H9 (cell line): ENCODE data around the gene PTK7. TPM values are rescaled to one million over a fixed set of nuclear protein-coding genes. Genes with fewer than 3 reads are reported as not detected.

Source experiments
- DNase-seq: peaks from one replicate; pipeline ENCODE4 v3.0.0-alpha.2; 2017
- H2AFZ ChIP-seq: one replicate; pipeline ENCODE4 v1.6.1; 2013; ENCODE audit warnings: mild to moderate bottlenecking, low read length, control low read depth, moderate library complexity
- H2AK5ac ChIP-seq: 2 replicates; pipeline ENCODE4 v1.6.1; 2013; ENCODE audit warnings: low read length, control low read depth, mixed read lengths; ENCODE audit not compliant: insufficient read length
- H2BK120ac ChIP-seq: one replicate; pipeline ENCODE4 v1.6.1; 2013; ENCODE audit warnings: low read depth, mild to moderate bottlenecking, low read length, control low read depth, inconsistent platforms; ENCODE audit not compliant: poor library complexity, severe bottlenecking
- H2BK12ac ChIP-seq: 2 replicates; pipeline ENCODE4 v1.6.1; 2013; ENCODE audit warnings: low read length, control low read depth, mixed read lengths, low read depth; ENCODE audit not compliant: insufficient read length
- H2BK15ac ChIP-seq: 2 replicates; pipeline ENCODE4 v1.6.1; 2013; ENCODE audit warnings: low read depth, low read length, control low read depth
- H2BK20ac ChIP-seq: one replicate; pipeline ENCODE4 v1.6.1; 2013; ENCODE audit warnings: low read depth, mild to moderate bottlenecking, low read length, control low read depth, inconsistent platforms; ENCODE audit not compliant: poor library complexity, severe bottlenecking
- H2BK5ac ChIP-seq: 2 replicates; pipeline ENCODE4 v1.6.1; 2013; ENCODE audit warnings: low read length, control low read depth, mixed read lengths; ENCODE audit not compliant: insufficient read length
- H3K14ac ChIP-seq: 2 replicates; pipeline ENCODE4 v1.6.1; 2013; ENCODE audit warnings: low read length, control low read depth; ENCODE audit not compliant: insufficient read depth
- H3K18ac ChIP-seq: 2 replicates; pipeline ENCODE4 v1.6.1; 2013; ENCODE audit warnings: low read depth, mild to moderate bottlenecking, mixed read lengths, low read length, control low read depth; ENCODE audit not compliant: insufficient read length
- H3K23ac ChIP-seq: 2 replicates; pipeline ENCODE4 v1.6.1; 2013; ENCODE audit warnings: low read length, control low read depth, mixed read lengths, low read depth; ENCODE audit not compliant: insufficient read length
- H3K23me2 ChIP-seq: 2 replicates; pipeline ENCODE4 v1.6.1; 2013; ENCODE audit warnings: low read depth, mild to moderate bottlenecking, mixed read lengths, low read length, control low read depth; ENCODE audit not compliant: insufficient read length, poor library complexity, severe bottlenecking
- H3K27ac ChIP-seq: 2 replicates; pipeline ENCODE4 v1.5.1; 2013; ENCODE audit warnings: low read length, control low read depth, mixed read lengths, low read depth; ENCODE audit not compliant: insufficient read length
- H3K27me3 ChIP-seq: 2 replicates; pipeline ENCODE4 v1.6.1; 2013; ENCODE audit warnings: low read length, control low read depth, inconsistent platforms; ENCODE audit not compliant: insufficient read depth
- H3K4ac ChIP-seq: 2 replicates; pipeline ENCODE4 v1.6.1; 2013; ENCODE audit warnings: low read depth, mild to moderate bottlenecking, control low read depth, inconsistent platforms, low read length, moderate library complexity
- H3K4me1 ChIP-seq: 2 replicates; pipeline ENCODE4 v1.6.1; 2013; ENCODE audit warnings: low read length, control low read depth, inconsistent platforms; ENCODE audit not compliant: insufficient read depth
- H3K4me2 ChIP-seq: 2 replicates; pipeline ENCODE4 v1.6.1; 2013; ENCODE audit warnings: low read length, control low read depth, mixed read lengths; ENCODE audit not compliant: insufficient read length, insufficient read depth
- H3K56ac ChIP-seq: 2 replicates; pipeline ENCODE4 v1.6.1; 2013; ENCODE audit warnings: low read depth, mild to moderate bottlenecking, mixed read lengths, low read length, control low read depth; ENCODE audit not compliant: insufficient read length
- H3K79me1 ChIP-seq: 2 replicates; pipeline ENCODE4 v1.6.1; 2013; ENCODE audit warnings: low read depth, mild to moderate bottlenecking, moderate library complexity, low read length, control low read depth, inconsistent platforms; ENCODE audit not compliant: insufficient read depth, poor library complexity, severe bottlenecking
- H3K79me2 ChIP-seq: 2 replicates; pipeline ENCODE4 v1.6.1; 2013; ENCODE audit warnings: low read length, control low read depth, inconsistent platforms; ENCODE audit not compliant: insufficient read depth
- H3K9ac ChIP-seq: 2 replicates; pipeline ENCODE4 v1.6.1; 2013; ENCODE audit warnings: low read length, control low read depth, mixed read lengths; ENCODE audit not compliant: insufficient read length; ENCODE audit errors: extremely low read depth
- H3K9me3 ChIP-seq: one replicate; pipeline ENCODE4 v1.6.1; 2013; ENCODE audit warnings: low read depth, low read length, inconsistent platforms; ENCODE audit not compliant: control insufficient read depth
- H3T11ph ChIP-seq: one replicate; pipeline ENCODE4 v1.6.1; 2013; ENCODE audit warnings: mild to moderate bottlenecking, low read length, control low read depth, inconsistent platforms
- H4K20me1 ChIP-seq: one replicate; pipeline ENCODE4 v1.6.1; 2013; ENCODE audit not compliant: control insufficient read depth, insufficient read length, insufficient read depth
- H4K5ac ChIP-seq: 2 replicates; pipeline ENCODE4 v1.6.1; 2013; ENCODE audit warnings: low read depth, mild to moderate bottlenecking, mixed read lengths, low read length, control low read depth; ENCODE audit not compliant: insufficient read length
- H4K8ac ChIP-seq: replicated peaks from 2 replicates; pipeline ENCODE4 v1.6.1; 2013; ENCODE audit warnings: low read length, control low read depth, mixed read lengths, low read depth; ENCODE audit not compliant: insufficient read length
- H4K91ac ChIP-seq: 2 replicates; pipeline ENCODE4 v1.6.1; 2013; ENCODE audit warnings: low read depth, mild to moderate bottlenecking, moderate library complexity, mixed read lengths, low read length, control low read depth; ENCODE audit not compliant: insufficient read length
- H3K27ac Mint-ChIP-seq, 3 experiments: 2 replicates in 2 of 3; 3 replicates in 1 of 3; pipeline ENCODE4 v1.8.0; 2020 to 2021; ENCODE audit warnings: mixed read lengths in 3 of 3, mild to moderate bottlenecking in 1 of 3, moderate library complexity in 1 of 3
- H3K27me3 Mint-ChIP-seq: 2 replicates; pipeline ENCODE4 v1.8.0; 2021; ENCODE audit warnings: low read depth, mild to moderate bottlenecking, moderate library complexity, mixed read lengths
- H3K36me3 Mint-ChIP-seq, 3 experiments: 2 replicates in 2 of 3; 3 replicates in 1 of 3; pipeline ENCODE4 v1.8.0; 2020 to 2021; ENCODE audit warnings: low read depth in 3 of 3, mixed read lengths in 3 of 3; ENCODE audit not compliant: insufficient read depth in 1 of 3
- H3K4me1 Mint-ChIP-seq, 2 experiments: 2 replicates each; pipeline ENCODE4 v1.8.0; 2020; ENCODE audit warnings: mixed read lengths in 2 of 2
- H3K4me3 Mint-ChIP-seq, 2 experiments: 2 replicates in 1 of 2; 3 replicates in 1 of 2; pipeline ENCODE4 v1.8.0; 2020 to 2021; ENCODE audit warnings: mild to moderate bottlenecking in 2 of 2, mixed read lengths in 2 of 2, moderate library complexity in 1 of 2
- H3K9me3 Mint-ChIP-seq, 2 experiments: 2 replicates in 1 of 2; 3 replicates in 1 of 2; pipeline ENCODE4 v1.8.0; 2020; ENCODE audit warnings: mild to moderate bottlenecking in 2 of 2, mixed read lengths in 2 of 2, moderate library complexity in 1 of 2
- CTCF ChIP-seq: fragments of 200-600 bp; sonication (generic); conservative IDR thresholded peaks from 3 replicates; pipeline ENCODE4 v1.8.0; 2021; ENCODE audit warnings: antibody characterized with exemption, mild to moderate bottlenecking
- WGBS: extraction: QIAGEN DNeasy Blood & Tissue Kit; methylation state at CpG from one replicate; pipeline ENCODE4 v1.1.7; 2013; ENCODE audit warnings: missing lambda C conversion rate, low lambda C conversion rate, mixed read lengths; ENCODE audit not compliant: insufficient read length; ENCODE audit errors: extremely low coverage; 5-methylcytosine and 5-hydroxymethylcytosine counted together
- total RNA-seq: library from RNA; stranded (reverse); gene quantifications from 2 replicates; pipeline ENCODE4 v1.2.1, GENCODE V29; 2021

Gene PTK7
- total RNA-seq, 1 experiment from 2014 or later, result 128 TPM

- Histone ChIP-seq H3K79me1 (no peaks in the 10 kb centered on the region), H4K91ac (no peak overlapping the region), H3K23me2 (no peaks in the 10 kb centered on the region), H3K4me2 (no peak overlapping the region), H3K56ac (no peak overlapping the region), H3K27me3 (no peaks in the 10 kb centered on the region), H3K9ac (no peak overlapping the region), H3K4me1 (no peaks in the 10 kb centered on the region), H2BK120ac (no peak overlapping the region), H4K8ac (no peak overlapping the region), H2BK12ac (no peak overlapping the region), H3T11ph (no peak overlapping the region), H3K14ac (no peak overlapping the region), H3K27ac (no peak overlapping the region), H2BK20ac (no peak overlapping the region), H3K79me2 (no peaks in the 10 kb centered on the region), H2BK5ac (no peak overlapping the region), H3K4ac (no peak overlapping the region), H2AFZ (no peak overlapping the region), H4K5ac (no peak overlapping the region), H3K23ac (no peak overlapping the region), H2AK5ac (no peak overlapping the region), H3K18ac (no peak overlapping the region), H3K9me3 (no peaks in the 10 kb centered on the region), H2BK15ac (no peak overlapping the region), H4K20me1 (no peaks in the 10 kb centered on the region)
- no peaks in the 10 kb centered on the region for H3K27me3 Mint-ChIP-seq
- H3K27ac Mint-ChIP-seq, result peak overlapping the region in 1 of 3 experiments; percentile 34; a peak in 1 of 7 replicates
- peaks cover 3 to 7% of the 10 kb centered on the region in 2 experiments; a peak in 3 of 4 replicates for H3K4me1 Mint-ChIP-seq
- WGBS, result no CpG with 5 or more reads among the region's 11 CpGs
- TF ChIP-seq CTCF, result no peak
- H3K9me3 Mint-ChIP-seq, result no peaks in the 10 kb centered on the region
- peaks cover 0 to 18% (median 17%) of the 10 kb centered on the region in 3 experiments; a peak in 3 of 7 replicates for H3K36me3 Mint-ChIP-seq
- no peak for DNase-seq
- no peak overlapping the region for H3K4me3 Mint-ChIP-seq
Observed at GRCh38 chr6:43159599-43159998, 83.5 kb downstream of the PTK7 start.
